HTR-8/SVneo (cell line): Measurements from ENCODE around the gene PAK5.
A peak's percentile ranks its signal among the peaks of the same experiment; 100 is the strongest.

Experiments used
- DNase-seq: peaks from one replicate; pipeline ENCODE4 v3.0.0; 2011; ENCODE audit warnings: low spot score, mixed read lengths; ENCODE audit not compliant: insufficient read length
- FAIRE-seq: peaks from 2 replicates; lab custom pipeline; 2011; peaks lifted over from hg19 to GRCh38; lab: Jason Lieb, UNC

Gene PAK5

DNA sequence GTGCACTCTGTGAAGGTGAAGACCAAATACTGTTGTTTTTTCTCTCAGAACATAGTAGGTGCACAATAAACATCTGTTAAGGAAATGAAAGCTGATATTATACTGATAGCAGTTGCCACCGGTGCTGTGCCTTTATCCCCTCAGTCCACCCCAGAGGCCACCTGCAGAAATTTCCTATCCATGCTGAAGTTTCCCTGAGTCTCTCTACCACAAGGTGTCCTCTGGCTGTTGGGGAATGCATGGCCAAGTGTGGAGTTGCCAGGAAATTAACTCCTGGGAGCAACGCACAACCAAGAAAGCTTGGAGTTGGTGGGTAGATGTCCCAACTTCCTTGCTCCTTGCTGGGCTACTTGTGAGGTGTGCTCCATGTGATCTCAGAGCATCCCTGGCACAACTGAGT, 210.3 kb downstream of the PAK5 start:
- FAIRE-seq (no peak), DNase-seq (no peak)

DNA sequence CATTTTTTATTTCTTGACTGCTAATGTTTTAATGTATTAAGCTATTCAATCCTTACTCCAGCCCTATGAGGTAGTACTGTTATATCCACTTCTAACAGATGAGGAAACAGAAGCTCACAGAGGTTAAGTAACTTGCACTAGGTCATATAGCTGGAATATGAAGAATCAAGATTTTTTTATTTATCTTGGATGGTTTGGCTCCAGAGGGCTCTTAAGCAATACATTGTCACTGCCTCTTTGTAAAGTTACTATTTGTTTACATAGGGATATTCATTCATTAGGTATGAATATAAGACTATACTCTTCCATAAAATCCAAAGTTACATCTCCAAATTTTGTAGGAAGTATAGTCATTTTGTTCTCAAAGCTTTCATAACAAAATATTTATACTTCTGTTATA, 210.7 kb downstream of the PAK5 start:
- FAIRE-seq (no peak), DNase-seq (no peak)

DNA sequence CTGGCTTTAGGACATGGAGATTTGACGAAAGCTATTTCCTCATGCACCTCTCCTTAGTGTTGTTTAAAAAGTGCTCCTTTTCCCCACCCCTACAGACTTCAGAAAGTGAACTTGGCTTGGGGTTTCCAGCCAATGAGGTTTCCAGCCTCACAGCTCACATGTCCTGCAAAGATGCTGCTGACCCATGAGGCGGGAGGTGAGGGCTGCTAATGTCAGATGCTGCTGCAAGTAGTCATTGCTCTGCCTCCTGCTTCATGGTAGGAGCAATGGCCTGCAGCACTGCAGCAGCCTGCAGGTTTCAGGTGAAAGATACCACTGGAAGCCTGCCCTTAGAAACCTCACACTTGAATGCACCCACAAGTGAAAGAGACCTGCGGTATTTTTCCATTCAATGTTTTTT, 211.7 kb downstream of the PAK5 start:
- DNase-seq, result no peak
- no peak for FAIRE-seq

DNA sequence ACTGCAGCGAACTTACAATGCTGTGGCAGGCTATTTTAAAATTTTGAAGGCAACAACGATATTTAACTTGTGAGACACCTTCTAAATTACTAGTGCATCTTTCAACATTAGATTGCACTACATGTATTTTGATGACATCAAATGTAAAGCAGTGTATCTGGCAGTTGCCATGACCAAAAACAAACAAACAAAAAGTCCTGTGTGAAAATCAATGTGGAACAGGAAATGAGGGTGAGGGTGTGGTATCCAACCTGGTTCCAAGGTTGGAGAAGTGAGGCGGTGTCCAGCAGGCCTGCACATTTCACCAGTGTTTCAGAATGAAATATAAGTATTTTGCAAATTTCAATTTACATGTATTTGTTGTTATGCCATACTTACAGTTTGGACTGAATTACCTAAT, 212.5 kb downstream of the PAK5 start:
- DNase-seq, result no peak
- no peak for FAIRE-seq

DNA sequence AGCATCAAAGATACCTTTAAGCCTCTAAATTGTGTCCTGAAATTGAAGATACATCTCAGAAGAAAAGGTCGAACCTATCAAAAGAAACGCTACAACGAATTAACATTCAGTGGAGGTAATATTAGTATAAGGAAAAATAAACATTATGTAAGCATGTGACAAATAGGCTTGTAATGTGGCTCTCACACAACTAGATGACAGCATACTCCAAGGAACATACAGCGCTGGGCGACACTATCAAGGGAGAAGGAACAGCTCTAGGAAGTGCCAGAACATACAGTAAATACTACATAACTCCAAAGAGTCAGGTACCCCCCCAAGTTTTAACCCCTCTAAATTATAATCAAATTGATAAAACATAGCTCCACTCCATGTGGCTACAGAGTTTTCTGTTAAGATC, 220.9 kb downstream of the PAK5 start:
- peak; percentile 28 for DNase-seq
- FAIRE-seq, result no peak

DNA sequence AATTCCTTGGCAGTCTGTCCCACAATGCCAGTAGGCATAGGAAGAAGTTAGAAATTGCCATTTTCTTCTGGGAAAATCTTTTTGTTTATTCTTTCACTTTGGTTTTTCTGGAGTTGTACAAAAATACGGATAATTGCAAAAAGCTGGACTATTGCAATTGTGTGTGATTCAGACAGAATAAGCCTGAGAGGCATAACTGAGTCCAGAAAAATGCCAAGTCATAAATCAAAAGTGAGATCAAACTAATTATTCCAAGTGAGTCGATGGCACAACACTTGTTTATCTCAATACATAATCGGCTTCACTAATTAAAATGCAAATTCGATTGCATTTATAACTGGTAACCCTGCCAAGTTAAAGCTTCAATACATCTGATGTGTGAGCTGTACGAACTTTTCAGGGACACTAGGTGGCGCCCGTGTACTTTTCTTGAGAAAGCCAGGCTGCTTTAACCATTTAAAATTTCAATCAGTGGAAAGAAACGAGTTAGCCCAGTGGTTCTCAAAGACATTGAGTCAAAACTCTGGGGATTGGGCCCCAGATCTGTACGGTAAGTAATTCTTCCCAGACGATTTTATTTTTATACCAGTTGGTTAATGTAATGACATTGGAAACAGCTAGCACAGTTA, 221.9 kb downstream of the PAK5 start:
- no peak for FAIRE-seq
- peak; percentile 37 for DNase-seq

DNA sequence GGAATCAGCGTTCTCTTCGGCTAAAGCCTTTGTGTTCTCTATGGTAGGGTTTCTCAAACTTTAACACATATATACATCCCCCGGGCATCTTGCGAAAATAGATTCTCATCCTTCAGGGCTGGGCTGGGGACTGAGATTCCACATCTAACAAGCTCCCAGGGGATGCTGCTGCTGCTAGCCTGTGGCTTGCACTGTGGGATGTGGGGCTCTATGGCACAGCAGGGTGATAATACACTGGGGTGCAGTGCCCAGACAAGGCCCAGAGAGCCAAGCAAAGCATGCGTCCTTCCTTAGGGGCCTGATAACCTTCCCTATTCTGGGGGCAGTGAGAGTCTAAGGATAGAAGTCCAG, 222.4 kb downstream of the PAK5 start:
- no peak for FAIRE-seq
- DNase-seq, result no peak

DNA sequence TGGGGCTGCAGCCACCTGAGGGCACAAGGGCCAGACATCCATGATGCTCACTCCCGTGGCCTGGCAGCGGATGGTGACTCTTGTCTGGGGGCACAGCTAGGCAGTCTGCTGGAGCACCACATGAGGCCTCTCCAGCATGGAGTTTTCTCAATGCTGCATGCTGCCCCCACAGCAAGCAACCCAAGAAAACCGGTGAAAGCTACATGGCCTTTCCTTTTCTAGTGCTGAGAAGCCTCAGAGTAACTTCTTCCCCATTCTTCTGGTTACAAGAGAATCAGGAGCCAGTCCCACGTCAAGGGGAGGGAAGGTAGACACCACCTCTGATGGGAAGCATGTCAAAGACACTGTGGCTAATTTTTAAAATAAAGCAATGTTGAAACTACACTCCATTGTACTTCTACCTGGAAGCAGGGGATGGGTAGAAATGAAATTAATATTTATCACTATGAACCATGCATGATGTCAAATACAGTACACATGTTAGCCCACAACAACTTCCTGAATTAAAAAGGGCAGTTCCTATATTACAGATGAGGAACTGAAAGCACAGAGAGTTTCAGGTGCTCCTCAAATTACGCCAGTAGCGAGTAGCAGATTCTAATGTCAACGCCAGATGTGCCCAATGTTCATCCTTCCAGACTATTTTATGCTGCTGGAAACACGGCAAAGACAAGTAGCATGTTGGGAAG, 223.0 kb downstream of the PAK5 start:
- DNase-seq, result no peak
- FAIRE-seq, result no peak

DNA sequence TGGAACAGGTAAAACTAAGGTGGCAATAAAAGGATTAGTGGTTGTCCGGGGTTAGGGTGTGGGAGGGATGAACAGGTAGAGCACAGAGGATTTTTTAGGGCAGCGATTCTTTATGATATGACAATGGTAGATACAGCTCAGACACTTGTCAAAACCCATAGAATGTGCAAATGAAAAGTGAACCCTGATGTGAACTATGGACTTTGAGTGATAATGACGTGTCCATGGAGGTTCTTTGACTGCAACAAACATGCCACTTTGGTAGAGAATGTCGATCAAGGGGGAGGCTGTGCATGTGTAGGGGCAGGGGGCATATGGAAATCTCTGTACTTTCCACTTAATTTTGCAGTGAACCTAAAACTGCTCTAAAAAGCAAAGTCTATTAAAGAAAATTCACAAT, 223.8 kb downstream of the PAK5 start:
- no peak for FAIRE-seq
- no peak for DNase-seq

DNA sequence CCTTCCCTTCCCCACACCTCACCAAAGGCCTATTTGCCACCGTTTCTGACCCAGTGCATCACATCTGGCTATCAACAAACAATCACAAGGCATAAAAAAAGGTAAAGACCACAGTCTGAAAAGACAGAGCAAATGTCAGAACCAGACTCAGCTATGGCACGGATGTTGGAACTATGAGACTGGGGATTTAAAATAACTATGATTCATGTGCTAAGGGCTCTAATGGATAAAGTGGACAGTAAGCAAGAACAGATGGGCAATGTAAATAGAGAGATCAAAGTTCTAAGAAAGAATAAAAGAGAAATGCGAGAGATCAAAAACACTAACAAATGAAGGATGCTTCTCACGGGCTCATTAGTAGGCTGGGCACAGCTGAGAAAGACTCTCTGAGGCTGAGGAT, 225.0 kb downstream of the PAK5 start:
- DNase-seq (no peak), FAIRE-seq (no peak)

DNA sequence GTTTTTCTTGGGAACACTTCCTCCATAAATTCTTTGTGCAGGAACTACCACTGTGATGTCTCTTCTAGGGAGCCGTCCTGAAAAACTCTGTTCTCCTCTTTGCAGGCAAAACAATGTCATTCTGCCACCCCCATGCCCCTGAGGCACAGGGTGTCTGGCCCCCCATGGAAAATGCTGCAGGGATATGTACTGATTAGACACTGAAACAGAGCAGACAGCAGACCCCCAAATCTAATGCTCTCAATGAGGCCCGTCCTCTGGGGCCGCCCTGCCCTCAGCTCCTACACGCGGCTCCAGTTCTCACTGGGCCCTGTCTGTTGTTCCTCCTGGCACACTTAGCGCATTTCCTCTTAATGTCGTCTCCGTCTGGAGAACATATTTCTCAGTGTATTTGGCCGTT, 227.0 kb downstream of the PAK5 start:
- FAIRE-seq (no peak), DNase-seq (no peak)

DNA sequence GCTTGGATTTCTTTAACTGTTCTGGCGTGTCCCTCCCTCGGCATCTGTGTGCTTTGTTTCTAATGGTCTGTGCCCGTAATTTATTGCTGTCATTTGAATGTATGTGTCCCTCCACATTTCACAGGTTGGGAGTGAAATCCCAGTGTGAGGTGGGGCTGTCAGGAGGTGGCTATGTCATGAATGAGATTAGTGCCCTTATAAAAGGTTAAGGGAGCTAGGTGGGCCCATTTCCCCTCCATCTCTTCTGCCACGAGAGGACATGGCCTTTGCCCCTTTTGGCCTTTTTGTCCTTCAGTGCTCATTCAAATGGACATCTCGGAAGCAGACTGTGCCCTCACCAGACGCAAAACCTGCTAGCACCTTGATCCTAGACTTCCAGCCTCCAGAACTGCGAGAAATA, 228.2 kb downstream of the PAK5 start:
- FAIRE-seq, result no peak
- DNase-seq, result no peak

DNA sequence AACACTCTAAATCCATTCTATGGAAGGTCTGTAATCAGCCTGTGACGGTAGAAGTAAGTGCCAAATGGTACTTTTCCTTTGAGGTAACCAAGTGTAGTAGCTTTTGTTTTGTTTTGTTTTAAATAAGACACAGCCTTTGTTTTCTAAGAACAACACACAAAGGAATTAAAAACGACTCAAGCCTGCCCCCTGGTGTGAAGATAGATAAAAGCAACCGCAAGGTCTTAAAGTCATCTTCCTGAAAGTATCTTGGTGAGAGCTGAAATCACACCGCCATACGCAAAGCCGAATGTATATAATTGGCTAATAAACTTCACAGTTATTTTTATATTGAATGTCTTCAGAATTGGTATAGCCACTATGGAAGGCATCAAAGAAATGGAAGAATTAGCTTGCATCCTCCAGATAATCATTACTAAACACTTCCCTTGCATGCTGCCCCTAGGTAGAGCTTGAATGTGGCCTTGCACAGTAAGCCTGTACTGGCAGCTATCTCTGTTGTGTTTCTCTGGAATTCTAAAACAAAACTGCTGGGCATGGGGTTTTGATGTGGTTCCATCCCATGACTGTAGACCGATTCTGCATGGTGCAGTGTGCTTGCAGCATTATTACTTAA, 228.9 kb downstream of the PAK5 start:
- DNase-seq (peak; percentile 34), FAIRE-seq (peak; percentile 33)

DNA sequence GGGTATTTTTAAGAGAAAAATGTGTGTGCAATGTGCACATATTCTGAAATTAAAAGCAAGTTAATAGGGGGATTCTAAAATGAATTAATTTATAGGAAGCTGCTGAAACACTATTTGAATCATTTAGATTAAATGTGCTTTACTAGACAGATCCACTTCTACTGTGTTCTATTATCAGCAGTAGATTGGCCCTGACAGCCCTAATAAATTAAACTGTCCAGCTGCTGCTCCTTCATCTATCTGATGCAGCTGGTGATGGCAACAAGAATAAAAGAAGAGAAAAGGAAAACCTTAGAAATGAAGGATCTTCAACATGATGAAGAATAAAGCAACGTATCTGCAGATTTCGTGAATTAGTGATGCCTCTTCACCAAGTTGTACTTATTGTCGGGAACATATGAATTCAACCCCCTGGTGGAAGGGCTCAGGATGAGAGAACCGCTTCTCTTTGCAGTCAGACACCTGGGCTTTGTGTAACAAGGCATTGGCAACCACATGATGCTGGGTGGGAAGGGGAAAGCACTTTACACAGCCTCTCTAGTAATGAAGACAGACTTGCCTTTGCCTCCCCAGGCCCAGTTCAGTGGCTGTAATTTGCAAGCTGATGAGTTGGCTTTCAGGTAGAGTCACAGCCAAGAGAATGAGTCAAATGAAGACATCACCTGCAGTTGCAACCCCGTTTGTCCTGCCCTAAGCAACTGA, 230.1 kb downstream of the PAK5 start:
- DNase-seq (no peak), FAIRE-seq (no peak)

DNA sequence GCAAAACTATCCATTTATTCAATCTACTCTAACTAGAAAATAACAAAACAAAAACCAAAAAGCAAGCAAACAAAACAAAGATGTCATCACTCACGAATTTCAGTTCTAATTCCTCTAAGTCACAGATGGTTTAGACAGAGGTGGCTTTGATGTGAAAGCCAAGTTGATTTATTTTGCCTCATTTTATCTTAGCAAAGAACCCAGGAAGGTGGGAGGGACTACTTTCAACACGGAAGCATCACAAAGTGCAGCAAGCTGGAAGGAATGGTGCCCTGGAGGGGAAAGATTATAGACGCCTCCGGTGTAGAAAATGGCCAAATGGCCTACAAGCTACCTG, 236.1 kb downstream of the PAK5 start:
- FAIRE-seq (no peak), DNase-seq (no peak)

DNA sequence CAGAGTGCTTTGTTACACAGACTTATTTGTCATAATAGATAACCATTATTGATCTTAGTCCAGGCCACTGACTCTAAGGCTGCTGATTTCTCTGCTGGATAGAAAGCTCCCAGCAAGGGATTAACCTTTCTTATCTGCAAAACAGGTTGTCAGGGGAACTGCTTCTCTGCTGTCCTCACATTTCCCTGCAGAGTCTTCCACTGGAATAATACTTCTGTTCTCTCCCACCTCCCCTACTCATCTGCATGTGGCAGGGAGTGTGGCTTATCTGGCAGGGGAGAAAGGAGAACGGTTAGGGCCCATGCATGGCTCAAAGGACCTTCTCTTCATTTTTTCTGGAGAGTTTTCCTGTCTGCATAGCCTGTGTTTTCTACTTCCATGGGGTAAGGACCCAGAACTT, 238.3 kb downstream of the PAK5 start:
- no peak for FAIRE-seq
- DNase-seq, result no peak

DNA sequence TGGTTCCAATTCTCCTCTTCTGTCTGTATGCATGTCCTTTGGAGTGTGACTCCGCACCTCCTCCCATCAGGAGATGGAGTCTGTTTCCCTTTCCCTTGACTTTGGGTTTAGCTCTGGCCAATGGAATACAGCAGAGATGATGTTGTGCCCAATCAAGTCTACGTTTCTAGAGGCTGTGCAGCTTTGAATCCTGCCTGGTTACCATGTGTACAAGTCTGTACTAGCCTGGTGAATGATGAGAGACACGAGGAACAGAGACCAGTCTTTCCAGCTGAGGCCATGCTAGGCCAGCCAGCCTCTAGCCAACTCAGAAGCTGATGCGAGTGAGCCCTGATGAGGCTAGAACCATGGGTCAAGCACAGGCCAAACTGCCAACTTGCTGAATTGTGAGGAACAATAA, 241.3 kb downstream of the PAK5 start:
- FAIRE-seq (no peak), DNase-seq (no peak)

DNA sequence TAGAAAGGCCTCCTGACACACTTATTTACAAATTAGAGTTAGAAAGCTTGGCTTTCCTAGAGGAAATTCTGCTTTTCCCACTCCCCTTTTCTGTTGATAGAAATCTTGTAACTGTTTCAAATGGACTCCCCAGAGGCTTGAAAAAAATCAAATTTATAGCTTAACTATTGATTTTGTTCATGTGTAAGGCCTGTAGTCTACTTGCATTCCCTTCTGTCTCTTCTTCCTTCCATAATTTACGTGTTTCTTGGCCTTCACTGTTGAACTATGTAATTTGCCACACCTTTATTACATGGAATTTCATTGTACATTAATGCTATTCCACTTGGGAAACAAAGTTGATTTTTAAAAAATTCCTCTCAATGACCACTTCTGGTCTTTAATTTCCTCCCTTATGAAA, 243.1 kb downstream of the PAK5 start:
- DNase-seq (no peak), FAIRE-seq (no peak)

DNA sequence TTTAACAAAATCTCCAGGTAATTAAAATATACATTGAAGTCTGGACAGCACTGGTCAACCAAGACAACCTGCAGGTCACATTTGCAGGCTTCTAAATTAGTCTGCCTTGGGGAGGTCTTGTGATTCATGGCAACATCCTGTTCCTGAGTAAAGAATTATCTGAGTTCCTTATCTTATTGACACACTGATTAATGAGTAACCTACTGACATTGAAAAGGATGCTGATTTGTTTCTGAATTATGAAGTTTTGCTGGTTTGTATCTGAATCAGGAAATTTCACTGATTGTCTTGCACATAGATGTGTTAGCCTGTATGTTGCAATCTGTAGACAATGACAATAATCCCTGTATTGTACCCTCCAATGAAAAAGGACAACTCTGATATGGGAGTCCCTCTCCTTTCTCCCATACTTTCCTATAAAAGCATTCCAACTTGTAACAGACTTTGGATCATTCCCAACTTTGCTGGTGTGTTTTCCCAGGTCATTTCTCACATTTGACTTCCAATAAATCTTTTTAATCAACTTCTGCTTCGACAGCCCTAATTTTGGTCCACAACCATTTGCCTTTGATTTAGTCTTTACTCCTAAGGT, 244.5 kb downstream of the PAK5 start:
- FAIRE-seq (no peak), DNase-seq (no peak)

DNA sequence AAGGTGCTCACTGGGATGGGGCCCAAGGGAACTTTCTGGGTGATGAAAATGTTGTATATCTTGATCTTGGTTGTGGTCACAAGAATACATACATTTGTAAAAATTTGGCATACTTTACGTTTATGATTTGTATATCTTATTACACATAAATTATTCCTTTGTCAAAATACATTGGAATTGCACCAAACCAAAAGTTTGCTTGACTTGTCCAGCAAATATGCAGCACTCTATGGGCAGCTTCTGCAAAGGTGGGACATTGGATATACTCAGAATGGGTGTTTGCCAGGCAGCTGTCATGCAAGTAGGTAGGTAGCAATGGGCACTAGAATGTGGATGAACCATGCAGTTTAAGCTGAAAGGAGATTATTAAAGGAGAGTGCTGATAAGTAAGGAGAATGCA, 246.5 kb downstream of the PAK5 start:
- DNase-seq (no peak), FAIRE-seq (no peak)

DNA sequence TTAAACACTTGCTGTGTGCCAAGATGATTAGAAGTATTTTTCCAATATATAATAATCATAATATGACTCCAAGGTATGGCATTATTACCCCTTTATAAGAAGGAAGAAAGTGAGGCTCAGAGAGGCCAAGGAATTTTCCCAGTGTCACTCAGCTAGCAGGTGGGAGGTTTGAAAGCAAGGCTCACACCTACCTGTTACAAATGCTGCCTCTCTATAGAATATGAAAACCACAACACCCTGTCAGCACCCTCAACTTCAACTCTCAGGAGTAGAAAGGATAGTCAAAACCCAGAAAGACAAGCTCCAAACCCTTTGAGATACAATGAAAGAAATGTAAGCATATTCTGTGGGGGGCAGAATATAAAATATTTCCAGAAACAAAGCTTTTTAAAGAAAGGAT, 247.8 kb downstream of the PAK5 start:
- FAIRE-seq, result no peak

More for the DNA sequence above, 247.8 kb downstream of the PAK5 start:
- DNase-seq, result no peak
